SK-N-SH treated with all-trans-retinoic acid at 6 μM for 48 hours (cell line): Measurements from ENCODE around the gene UGP2.

Experiments used
- ATAC-seq: fragments of 200-7000 bp; cut with Tn5 transposase; 3 replicates; pipeline ENCODE4 v1.9.1; 2020; ENCODE audit warnings: mild to moderate bottlenecking, moderate library complexity
- ARNTL ChIP-seq: fragments of 450-650 bp; formaldehyde crosslinking; IDR thresholded peaks from 2 replicates; pipeline ENCODE4 v1.5.0; 2020; ENCODE audit warnings: low read depth, mild to moderate bottlenecking, moderate library complexity, borderline replicate concordance
- BACH2 ChIP-seq: fragments of 250-450 bp; sonication (Bioruptor Pico); IDR thresholded peaks from 2 replicates; pipeline ENCODE4 v1.9.0; 2021; ENCODE audit warnings: mild to moderate bottlenecking, borderline replicate concordance
- CREB5 ChIP-seq: fragments of 250-450 bp; sonication (Bioruptor Pico); IDR thresholded peaks from 2 replicates; pipeline ENCODE4 v1.5.1; 2020; ENCODE audit warnings: low read depth, mild to moderate bottlenecking, moderate library complexity
- CSDC2 ChIP-seq: fragments of 250-450 bp; sonication (Bioruptor Pico); IDR thresholded peaks from 2 replicates; pipeline ENCODE4 v1.5.0; 2020; ENCODE audit warnings: mild to moderate bottlenecking, moderate library complexity
- CSRNP3 ChIP-seq: fragments of 250-450 bp; sonication (Bioruptor Pico); IDR thresholded peaks from 2 replicates; pipeline ENCODE4 v1.5.1; 2021; ENCODE audit warnings: mild to moderate bottlenecking, moderate library complexity
- ESRRG ChIP-seq: fragments of 250-450 bp; sonication (Bioruptor Pico); IDR thresholded peaks from 2 replicates; pipeline ENCODE4 v1.6.1; 2021; ENCODE audit warnings: mild to moderate bottlenecking
- GLIS3 ChIP-seq: fragments of 250-450 bp; sonication (Bioruptor Pico); IDR thresholded peaks from 2 replicates; pipeline ENCODE4 v1.5.0; 2020; ENCODE audit warnings: mild to moderate bottlenecking, moderate library complexity
- ISL1 ChIP-seq: fragments of 250-450 bp; sonication (Bioruptor Pico); IDR thresholded peaks from 2 replicates; pipeline ENCODE4 v2.1.2; 2022; ENCODE audit warnings: mild to moderate bottlenecking, moderate library complexity
- PATZ1 ChIP-seq: fragments of 250-450 bp; sonication (Bioruptor Pico); IDR thresholded peaks from 2 replicates; pipeline ENCODE4 v1.8.0; 2020; ENCODE audit warnings: mild to moderate bottlenecking, moderate library complexity, borderline replicate concordance
- POU6F1 ChIP-seq: fragments of 250-450 bp; sonication (Bioruptor Pico); IDR thresholded peaks from 2 replicates; pipeline ENCODE4 v1.8.0; 2021; ENCODE audit warnings: low read depth, mild to moderate bottlenecking, moderate library complexity, borderline replicate concordance
- PPARA ChIP-seq: fragments of 250-450 bp; sonication (Bioruptor Pico); IDR thresholded peaks from 2 replicates; pipeline ENCODE4 v1.5.0; 2020; ENCODE audit warnings: mild to moderate bottlenecking, borderline replicate concordance
- RARB ChIP-seq: fragments of 250-450 bp; sonication (Bioruptor Pico); IDR thresholded peaks from 2 replicates; pipeline ENCODE4 v1.8.0; 2021; ENCODE audit warnings: mild to moderate bottlenecking, moderate library complexity
- SNAI2 ChIP-seq: fragments of 250-450 bp; sonication (Bioruptor Pico); IDR thresholded peaks from 2 replicates; pipeline ENCODE4 v1.5.0; 2020; ENCODE audit warnings: mild to moderate bottlenecking, moderate library complexity
- TCF4 ChIP-seq: fragments of 250-450 bp; sonication (Bioruptor Pico); IDR thresholded peaks from 2 replicates; pipeline ENCODE4 v1.8.0; 2021; ENCODE audit warnings: mild to moderate bottlenecking, moderate library complexity, borderline replicate concordance
- TOX ChIP-seq: fragments of 250-450 bp; sonication (Bioruptor Pico); IDR thresholded peaks from 2 replicates; pipeline ENCODE4 v1.8.0; 2021; ENCODE audit warnings: mild to moderate bottlenecking, moderate library complexity, borderline replicate concordance
- TSHZ2 ChIP-seq: fragments of 250-450 bp; sonication (Bioruptor Pico); IDR thresholded peaks from 2 replicates; pipeline ENCODE4 v1.5.0; 2020; ENCODE audit warnings: mild to moderate bottlenecking, moderate library complexity
- ZC3H10 ChIP-seq: fragments of 250-450 bp; sonication (Bioruptor Pico); IDR thresholded peaks from 2 replicates; pipeline ENCODE4 v1.5.1; 2021; ENCODE audit warnings: mild to moderate bottlenecking, moderate library complexity
- ZFP3 ChIP-seq: fragments of 250-450 bp; sonication (Bioruptor Pico); IDR thresholded peaks from 2 replicates; pipeline ENCODE4 v1.5.0; 2020; ENCODE audit warnings: mild to moderate bottlenecking, moderate library complexity
- ZFP30 ChIP-seq: fragments of 450-650 bp; formaldehyde crosslinking; IDR thresholded peaks from 2 replicates; pipeline ENCODE4 v1.5.0; 2022; ENCODE audit warnings: mild to moderate bottlenecking, moderate library complexity
- ZNF565 ChIP-seq: fragments of 450-650 bp; formaldehyde crosslinking; conservative IDR thresholded peaks from 2 replicates; pipeline ENCODE4 v1.5.0; 2020; ENCODE audit warnings: low read depth, mild to moderate bottlenecking, moderate library complexity
- ZNF70 ChIP-seq: fragments of 450-650 bp; formaldehyde crosslinking; IDR thresholded peaks from 2 replicates; pipeline ENCODE4 v1.5.0; 2020; ENCODE audit warnings: mild to moderate bottlenecking, moderate library complexity

The UGP2 gene

GRCh38 chr2:63876311-63876710, 34.6 kb downstream of the UGP2 start:
- TF ChIP-seq ZNF565 (CRISPR knock-in tag): no peak
- no peak for TF ChIP-seq ZFP3 (CRISPR knock-in tag)
- TF ChIP-seq CREB5 (CRISPR knock-in tag): no peak
- no peak for TF ChIP-seq GLIS3 (CRISPR knock-in tag)
- no peak for TF ChIP-seq BACH2
- no peak for TF ChIP-seq ZFP30 (CRISPR knock-in tag)
- no peak for TF ChIP-seq ZC3H10 (CRISPR knock-in tag)
- no peak for TF ChIP-seq TSHZ2 (CRISPR knock-in tag)
- no peak for TF ChIP-seq CSDC2
- no peak for TF ChIP-seq TCF4 (CRISPR knock-in tag)
- TF ChIP-seq SNAI2 (CRISPR knock-in tag): no peak
- TF ChIP-seq POU6F1: no peak
- TF ChIP-seq PPARA (CRISPR knock-in tag): no peak
- no peak for TF ChIP-seq ARNTL (CRISPR knock-in tag)
- no peak for TF ChIP-seq ISL1 (CRISPR knock-in tag)
- TF ChIP-seq ZNF70 (CRISPR knock-in tag): no peak
- TF ChIP-seq ESRRG (CRISPR knock-in tag): no peak
- no peak for TF ChIP-seq TOX (CRISPR knock-in tag)
- TF ChIP-seq RARB (CRISPR knock-in tag): no peak

GRCh38 chr2:63878486-63878885, 36.8 kb downstream of the UGP2 start:
- TF ChIP-seq CREB5 (CRISPR knock-in tag) (no peak), ZNF565 (CRISPR knock-in tag) (no peak), PPARA (CRISPR knock-in tag) (no peak), PATZ1 (CRISPR knock-in tag) (no peak), RARB (CRISPR knock-in tag) (no peak), TOX (CRISPR knock-in tag) (no peak), ZFP30 (CRISPR knock-in tag) (no peak), SNAI2 (CRISPR knock-in tag) (no peak), TCF4 (CRISPR knock-in tag) (no peak), CSRNP3 (no peak), POU6F1 (no peak)
- no peak for ATAC-seq

More at GRCh38 chr2:63876311-63876710, 34.6 kb downstream of the UGP2 start:
- ATAC-seq: no peak
